GM19035 (cell line): ENCODE data around the gene FBXO7.

Experiments
- ATAC-seq: cut with Tn5 transposase; IDR thresholded peaks from one replicate; pipeline ENCODE4 v1.9.1; 2021; ENCODE audit not compliant: unreplicated experiment

The FBXO7 gene

GRCh38 chr22:32489377-32489776 is 14.8 kb downstream of the FBXO7 start:
- no peak for ATAC-seq

DNA sequence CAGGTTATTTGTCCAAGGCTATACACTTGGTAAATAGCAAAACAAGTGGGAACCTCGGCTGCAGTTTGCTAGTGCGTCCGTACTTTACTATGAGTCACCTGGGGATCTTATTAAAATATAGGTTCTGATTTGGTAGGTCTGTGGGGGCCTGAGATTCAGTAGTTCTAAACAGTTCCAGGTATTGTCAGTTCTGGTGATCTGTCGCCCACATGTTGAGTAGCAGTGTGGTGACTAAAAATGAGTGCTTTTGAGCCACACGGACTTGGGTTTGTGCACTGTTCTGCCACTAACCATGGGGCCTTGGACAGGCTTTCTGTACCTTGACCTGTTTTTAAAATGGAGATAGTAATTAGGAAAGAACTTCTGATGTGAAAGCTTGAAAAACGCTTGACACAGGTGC is 15.7 kb downstream of the FBXO7 start:
- no peak for ATAC-seq

DNA sequence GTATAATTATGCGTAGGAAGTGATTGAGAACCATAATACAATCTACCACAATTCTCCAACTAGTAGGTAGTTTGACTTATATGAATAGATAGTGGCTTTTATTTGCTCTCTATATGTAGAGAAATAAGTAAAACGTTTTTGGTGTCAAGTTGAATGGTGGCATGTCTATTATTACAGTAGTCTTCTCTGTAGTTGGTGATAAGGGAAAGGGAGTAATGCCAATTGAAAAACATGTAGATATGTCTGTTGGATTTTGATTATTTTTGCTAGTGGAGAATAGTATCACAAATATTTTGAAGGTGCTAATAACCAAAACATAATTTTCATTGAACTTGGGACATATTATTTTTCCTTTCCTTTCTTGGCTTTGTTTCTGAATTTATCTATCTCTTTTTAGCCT is 17.5 kb downstream of the FBXO7 start:
- ATAC-seq, result no peak

- ATAC-seq, result no peak
Measured at GRCh38 chr22:32493551-32493950, 18.9 kb downstream of the FBXO7 start.

DNA sequence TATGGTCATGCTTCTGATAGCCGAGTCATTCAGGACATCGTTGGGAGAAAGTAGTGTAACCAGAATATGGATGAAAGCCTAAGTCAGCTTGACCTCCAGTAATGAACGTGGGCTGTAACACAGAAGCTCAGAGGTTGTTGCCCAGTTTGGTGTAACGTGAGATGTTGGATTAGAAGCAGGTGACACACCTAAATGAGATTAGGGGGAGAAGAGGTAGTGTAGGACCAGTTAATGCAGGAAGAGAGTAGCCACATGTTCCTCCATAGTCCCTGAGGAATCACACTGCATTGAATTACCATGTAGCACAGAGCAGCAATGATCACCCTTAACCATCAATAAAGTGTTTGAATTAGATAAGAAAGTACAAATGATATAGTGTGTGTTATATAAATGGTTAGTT is 20.4 kb downstream of the FBXO7 start:
- no peak for ATAC-seq

DNA sequence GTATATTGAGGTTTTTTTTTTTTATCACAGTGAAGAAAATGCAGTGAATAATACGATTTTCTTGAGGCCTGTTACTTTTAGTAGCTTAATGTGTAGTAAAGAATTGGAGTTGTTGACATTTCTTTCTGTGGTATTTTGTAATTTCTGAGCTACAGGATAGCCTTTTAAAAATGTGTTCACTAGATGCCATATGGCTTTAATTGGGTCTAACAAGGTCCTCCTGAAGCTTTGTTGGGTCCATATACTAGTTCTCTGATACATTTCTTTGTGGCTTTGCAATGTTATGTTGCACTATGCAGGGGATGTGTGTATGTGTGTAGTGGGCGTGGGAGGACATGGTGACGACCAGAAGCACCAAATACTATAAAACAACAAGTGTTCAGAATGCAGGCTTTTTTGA is 25.1 kb downstream of the FBXO7 start:
- ATAC-seq, result no peak

DNA sequence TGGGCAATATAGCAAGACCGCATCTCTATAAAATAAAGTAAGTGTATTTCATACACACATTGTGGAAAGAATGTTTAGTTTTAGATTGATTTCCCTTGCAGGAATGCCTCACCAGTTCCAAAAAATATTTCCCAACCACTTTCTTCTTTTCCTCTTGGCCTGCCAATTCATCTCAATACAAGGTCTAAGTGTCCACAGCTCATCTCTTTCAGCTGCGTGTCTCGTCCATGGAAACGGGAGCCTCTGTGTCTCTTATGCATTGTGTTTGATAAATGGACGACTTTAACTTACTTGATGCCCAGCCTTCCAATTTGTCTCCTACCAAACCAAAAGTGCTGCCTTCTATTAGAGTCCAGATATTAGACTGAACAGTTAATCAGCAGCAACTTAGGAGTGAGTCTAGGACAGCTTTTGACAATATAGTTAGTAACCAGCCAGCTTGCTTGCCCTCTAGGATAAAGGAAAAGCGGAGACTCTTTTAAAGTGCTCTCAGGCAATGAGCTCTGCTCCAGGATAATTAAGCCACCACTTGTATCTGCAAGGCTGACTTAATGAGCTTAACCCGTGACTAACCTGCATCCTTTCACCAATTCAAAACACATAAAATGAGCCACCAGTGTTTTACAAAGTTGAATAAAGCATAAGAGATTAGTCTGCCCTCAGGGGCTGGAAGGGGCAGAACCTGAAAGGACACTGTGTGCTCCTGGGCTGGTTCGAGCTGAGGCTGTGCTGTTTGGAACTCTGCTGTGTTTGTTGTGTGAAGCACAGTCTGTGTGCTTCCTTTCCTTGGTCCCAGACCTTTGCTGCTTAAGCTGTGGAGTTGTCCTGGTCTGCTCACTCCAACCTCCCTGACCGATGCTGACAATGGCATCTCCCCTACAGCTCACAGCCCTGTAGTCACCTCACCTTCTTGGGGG is 27.5 kb downstream of the FBXO7 start:
- no peak for ATAC-seq

DNA sequence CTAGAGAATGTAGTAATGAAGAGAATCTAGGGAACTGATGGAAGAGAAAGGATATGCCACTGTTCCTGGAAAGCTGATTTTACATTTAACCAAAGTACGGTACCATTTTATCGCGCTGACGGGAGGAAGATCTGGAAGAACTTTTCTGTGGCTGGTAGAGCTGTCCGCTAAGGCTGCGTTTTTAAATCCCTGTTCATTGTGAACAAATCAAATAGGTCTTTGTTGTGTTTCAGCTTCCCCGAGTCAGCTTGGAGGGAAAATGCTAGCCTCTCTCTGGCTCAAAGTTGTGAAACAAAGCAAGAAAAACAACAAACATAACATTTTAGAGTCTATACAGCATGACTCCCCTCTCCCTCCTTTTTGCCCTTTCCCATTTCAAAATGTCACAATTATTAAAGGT is 34.4 kb downstream of the FBXO7 start:
- ATAC-seq, result no peak

DNA sequence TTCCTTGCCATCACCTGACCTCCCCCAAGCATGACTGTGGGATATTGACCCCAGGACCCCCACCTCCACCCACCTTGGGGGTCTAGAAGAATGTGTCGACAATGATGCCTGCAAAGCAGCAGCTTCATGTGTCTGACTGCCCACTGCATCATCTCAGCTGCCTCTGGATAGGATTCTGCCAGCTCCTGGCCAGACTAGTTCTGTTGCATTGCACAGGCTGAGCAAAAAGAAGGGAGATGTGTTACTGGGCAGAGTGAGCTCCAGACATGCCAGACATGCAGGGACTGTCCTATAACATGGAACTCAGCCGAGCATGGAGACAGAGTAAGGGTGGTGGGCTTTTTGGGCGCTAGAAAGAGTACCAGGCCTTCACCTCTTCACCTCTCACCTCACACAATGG is 36.7 kb downstream of the FBXO7 start:
- no peak for ATAC-seq

- no peak for ATAC-seq
Measured at GRCh38 chr22:32511776-32512175, 37.2 kb downstream of the FBXO7 start.

DNA sequence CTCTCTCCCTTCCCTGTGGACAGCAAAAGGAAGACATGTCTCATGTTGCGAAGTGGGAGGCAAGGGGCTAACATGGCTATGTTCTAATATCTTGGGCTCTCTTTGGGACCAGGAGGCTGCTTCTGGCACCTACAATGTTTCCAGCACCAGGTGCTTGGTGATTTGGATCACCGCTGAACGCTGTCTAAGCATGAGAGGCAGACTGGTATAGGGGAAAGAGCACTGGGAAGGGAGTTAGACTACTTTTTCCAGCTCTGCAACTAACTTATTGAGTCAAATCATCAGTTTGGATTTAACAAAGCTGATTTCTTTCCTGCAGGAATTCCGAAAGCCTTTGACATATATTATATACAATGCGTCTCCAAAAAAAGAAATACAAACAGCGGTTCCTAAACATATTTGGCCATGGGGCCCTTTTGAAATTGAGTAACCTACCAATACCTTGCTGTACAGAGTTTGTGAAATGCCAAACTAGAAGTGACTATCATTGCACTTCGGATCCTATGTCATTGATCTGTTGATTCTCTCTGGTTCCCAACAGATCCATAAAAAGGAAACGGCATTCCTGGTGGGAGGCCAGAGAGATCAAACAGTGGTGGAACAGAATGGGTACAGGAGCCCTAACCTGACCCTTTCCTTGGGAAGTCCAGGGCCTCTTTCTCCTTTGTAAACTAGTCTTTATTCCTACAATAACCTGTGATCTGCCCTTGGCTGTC is 37.8 kb downstream of the FBXO7 start:
- no peak for ATAC-seq

- ATAC-seq, result no peak
Measured at GRCh38 chr22:32515084-32515483, 40.5 kb downstream of the FBXO7 start.

GRCh38 chr22:32517488-32517887 is 42.9 kb downstream of the FBXO7 start:
- no peak for ATAC-seq

GRCh38 chr22:32517921-32518320 is 43.3 kb downstream of the FBXO7 start:
- ATAC-seq, result no peak

DNA sequence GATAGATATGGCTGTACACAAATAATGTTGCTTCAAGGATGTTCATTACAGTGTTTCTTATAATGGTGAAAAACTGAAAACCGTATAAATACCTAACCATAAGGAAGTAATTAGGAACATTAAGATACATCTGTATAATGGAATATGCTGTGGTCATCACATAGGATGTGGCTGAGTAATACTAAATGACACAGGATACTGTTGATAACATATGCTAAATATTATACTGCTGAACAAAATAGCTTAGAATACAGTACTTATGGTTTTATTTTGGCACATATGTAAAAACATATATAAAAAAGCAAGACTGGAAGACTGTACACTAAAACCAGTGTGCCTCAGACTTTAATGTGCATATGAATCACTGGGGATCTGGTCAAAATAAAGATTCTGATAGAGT is 43.8 kb downstream of the FBXO7 start:
- ATAC-seq, result no peak

- no peak for ATAC-seq
Measured at GRCh38 chr22:32518848-32519247, 44.2 kb downstream of the FBXO7 start.

- ATAC-seq, result no peak
Measured at GRCh38 chr22:32520612-32521011, 46.0 kb downstream of the FBXO7 start.

DNA sequence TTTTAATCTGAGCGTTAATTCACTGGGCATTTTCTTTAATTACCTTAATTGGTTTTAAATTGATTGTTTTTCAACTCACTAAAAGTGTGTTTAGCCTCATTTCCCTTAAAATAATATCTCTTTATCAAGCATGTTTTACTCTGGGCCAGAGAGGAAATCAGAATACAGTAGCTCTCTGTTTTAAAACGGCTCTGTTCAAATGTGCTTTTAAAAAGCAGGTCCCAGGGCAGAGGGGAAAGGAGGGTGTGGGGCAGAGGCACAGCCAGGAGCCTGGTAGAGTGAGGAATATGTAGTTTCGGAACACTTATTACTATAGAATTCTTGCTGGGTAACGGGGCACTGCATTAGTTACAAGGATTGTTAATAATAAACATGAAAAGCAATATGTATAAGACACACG is 47.6 kb downstream of the FBXO7 start:
- no peak for ATAC-seq

GRCh38 chr22:32527756-32528155 is 53.1 kb downstream of the FBXO7 start:
- ATAC-seq, result no peak

DNA sequence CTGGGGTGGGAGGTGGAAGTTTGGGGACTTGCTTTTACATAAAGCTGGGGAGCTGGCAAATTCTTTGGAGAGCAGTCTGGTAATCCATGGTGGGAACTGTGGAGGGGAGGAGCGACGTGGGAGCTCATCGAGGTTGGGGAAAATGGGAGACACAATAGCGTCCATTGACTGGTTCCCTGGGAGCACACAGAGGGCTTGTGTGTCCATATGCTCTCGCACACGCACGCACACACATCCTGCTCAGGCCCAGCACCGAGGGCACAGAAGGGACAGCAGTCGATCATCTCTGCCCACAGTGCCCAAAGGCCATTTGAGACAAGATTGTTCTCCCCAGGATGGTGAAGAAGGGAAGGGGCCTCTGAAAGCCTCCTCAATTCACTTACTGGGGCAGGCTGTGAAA is 53.7 kb downstream of the FBXO7 start:
- ATAC-seq, result no peak

DNA sequence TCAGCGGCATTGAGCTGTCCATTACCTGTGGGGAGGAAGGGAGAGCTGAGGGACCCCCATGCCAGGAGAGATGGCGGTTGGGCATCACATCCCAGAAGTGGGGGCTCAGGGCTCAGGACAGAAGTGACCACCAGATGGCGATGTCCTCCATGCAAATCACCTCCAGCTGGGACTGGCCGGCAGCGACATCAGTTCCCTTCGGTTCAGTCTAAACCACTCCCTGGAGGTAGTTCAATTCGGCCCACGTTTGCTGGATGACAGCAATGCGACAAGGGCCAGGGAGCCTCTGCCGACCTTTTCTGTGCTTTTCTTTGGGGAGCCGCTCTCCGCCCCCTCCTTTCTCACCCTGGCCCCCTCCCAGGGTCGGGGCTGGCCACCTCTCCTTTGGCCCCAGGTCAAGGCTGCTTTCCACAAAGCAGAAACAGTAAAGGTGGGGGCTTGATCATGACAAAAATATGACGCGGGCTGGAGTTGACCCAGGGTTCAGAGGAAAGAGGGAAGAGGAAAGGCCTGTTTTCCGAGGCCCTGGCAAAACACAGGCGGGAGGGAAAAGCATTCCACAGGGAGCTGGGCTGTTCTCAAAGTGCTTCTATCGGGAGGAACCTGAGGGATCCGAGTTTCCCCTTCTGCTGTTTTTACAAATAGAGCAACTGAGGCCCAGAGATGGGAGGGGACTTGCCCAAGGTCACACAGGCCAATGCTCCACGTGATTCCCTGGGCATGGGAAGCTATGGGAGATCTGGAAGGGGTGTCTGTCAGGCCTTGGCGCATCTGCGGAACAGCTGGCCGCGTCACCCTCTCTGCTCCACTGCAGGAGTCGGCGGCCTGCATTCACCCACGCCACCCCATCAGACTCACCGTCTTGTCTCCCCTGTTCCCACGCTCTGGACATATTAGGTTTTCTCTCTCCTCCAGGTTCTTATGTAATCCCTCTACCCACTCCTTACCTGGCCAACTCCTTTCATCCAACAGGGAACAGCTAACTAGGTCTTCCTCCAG is 54.7 kb downstream of the FBXO7 start:
- ATAC-seq, result no peak
